HG03342 (cell line): Measurements from ENCODE around the gene FAM181A.

Source experiments
- ATAC-seq: cut with Tn5 transposase; IDR thresholded peaks from one replicate; pipeline ENCODE4 v1.9.1; 2021; ENCODE audit warnings: mild to moderate bottlenecking, moderate library complexity; ENCODE audit not compliant: unreplicated experiment

Gene FAM181A

DNA sequence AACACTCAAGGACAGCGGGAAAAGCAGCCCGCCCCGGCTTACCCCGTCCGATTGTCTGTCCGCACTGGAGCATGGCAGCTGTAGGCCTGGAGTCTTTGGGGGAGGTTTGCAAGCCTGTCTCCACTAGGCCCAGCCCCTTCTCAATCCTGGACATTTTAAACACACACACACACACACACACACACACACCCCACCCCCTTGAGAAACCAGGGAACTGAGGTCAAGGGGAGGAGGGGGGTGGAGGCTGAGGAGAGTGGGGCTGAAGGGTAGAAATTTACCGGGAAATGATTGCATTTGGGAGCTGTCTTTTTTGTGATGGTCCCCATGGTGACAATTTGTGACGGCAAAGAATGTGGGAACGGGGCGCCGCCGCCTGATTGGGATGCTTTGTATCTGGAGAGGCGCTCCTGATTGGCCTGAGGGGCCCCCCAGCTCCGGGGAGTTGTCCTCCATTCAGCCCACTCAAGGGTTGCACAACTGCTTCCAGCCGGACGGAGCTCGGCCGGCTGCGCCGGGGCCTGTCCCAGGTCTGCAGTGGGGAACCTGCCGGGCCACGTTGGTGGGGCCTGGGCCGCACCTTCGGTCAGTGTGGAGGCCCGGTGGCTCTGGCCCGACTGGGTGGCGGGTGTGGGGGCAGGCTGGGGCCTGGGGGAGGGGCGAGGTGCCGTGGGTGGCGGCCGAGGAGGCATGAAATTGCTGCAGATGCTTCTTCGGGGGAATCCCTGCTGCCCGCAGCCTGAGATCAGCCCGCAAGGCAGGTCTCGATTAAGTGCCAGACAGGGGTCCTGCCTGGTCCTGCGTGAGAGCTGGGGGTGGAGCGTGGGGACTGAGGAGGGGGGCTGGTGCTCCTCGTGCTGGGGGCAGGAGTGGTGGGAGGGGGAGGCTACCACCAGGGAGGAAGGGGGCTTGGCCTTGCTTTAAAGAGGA, at the start of gene FAM181A:
FAM181A (plus strand) TSS at position 472 of the 927 bp plus-strand sequence. CDS start 942 bp downstream, outside the sequence.
- ATAC-seq: no peak

DNA sequence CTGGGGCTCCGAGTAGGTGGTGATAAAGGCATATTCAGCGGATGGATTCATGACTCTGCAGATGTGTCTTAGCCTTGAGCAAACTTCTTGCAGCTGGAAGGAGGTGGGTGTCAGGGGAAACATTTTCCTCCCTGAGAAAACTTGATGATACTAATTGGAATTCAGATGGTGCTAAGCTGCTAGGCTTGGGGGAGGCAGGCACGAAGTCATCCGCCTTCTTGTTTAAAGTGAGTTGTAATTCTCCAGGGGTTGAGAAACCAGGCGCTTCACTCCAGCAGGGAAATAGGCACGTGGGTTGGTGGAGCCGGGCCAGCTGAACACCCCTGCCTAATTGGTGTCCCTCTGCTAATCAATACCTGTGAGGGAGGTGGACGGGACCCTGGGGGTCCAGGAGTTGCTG, 48.9 kb upstream of the FAM181A start:
- ATAC-seq: no peak

DNA sequence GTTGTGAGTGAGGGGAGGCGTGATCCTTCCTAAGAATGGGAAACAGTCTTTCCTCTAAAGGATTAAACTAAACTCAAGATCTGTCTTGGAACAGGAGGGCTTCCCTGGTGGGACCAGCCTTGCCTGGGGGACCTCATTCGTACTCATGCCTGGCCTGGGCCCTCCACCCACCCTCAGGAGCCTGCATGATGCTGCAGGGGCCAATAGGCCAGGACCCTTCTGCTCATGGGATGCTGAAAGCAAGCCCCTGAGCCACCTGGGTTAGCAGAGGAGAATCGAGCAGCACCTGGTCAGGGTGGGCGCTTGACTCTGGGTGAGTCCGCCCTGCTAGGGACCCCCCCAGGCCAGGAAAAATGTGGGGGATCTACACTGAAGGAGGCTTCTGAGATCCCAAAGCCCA, 48.3 kb upstream of the FAM181A start:
- ATAC-seq: no peak

DNA sequence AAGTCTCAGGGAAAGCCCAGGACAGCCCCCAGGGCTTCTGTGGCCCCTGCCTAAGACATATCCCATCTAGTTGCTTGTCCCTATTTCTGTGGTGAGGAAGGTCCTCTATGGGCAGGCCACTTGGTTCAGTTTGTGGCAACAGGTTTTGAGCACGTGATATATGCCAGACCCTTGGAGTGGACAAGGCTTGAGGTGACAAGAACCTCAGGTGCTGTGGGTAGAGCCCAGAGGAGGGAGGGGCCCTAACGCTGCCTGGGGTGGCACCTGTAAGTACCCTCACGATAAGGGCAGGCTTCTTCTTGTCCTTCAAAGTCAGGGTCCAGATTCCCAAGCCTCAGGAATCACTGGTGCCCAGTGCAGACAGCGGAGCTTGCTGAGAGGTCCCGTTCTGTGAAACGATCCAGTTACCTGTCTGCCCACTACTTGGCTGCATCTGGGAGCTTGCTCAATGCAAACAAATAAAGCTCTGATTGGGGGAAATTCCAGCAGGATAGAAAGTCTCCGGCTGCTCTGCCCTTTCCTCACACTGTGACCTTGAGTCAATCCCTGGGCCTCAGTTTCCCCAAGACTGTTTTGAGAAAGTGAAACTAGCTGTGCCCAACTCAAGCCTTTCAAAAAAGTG, 47.7 kb upstream of the FAM181A start:
- no peak for ATAC-seq

DNA sequence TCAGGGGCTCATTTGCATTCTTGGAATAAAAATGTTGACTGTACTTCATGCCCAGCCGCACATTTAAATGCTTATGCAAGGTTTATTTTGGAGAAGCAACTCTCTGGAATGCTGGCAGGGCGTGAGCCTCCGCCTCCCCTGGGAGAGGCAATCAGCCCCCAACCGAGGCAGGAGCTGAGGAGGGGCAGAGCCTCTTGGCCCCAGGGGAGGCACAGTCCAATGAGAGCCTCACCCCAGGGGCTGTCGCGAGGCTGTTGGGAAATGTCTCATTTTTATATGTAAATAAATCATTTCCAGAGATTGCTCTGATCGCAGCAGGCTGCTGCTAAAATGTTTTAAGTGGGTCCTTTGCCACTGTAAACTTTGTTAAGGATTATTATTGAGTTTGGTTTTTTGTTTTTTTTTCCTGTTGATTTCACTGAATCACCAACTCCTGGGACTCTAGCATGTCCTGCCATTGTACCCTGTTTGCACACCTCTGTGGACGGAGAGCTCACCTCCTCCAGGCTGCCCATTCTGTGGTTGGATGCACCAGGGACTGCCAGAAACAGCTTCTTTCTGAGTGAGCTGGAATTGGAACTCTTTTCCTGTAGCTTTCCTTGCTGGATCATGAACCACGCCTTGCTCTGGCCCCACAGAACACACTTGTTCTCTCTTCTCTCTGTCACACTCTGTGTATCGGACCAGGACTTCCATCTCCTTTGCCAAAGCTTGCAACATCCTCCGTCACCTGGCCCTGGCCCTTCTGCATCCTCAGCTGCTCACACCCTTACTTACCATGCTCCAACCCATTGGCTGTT, 46.9 kb upstream of the FAM181A start:
- no peak for ATAC-seq

DNA sequence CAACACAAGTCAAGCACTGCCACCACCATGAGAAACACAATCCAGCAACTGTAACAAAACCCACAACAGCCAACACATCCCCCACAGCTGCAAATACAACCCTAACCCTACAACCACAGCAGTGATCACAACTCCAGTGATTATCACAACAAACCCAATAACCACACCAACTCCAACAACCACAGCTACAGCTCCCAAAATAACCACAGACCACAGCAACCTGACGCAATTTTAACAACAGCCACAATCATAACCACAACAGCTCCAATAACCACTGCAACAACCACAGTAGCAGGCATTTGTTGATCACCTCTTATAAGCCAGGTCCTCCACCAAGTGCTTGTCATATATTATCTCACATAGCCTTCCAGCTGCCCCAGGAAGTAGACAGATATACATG, 42.2 kb upstream of the FAM181A start:
- no peak for ATAC-seq

DNA sequence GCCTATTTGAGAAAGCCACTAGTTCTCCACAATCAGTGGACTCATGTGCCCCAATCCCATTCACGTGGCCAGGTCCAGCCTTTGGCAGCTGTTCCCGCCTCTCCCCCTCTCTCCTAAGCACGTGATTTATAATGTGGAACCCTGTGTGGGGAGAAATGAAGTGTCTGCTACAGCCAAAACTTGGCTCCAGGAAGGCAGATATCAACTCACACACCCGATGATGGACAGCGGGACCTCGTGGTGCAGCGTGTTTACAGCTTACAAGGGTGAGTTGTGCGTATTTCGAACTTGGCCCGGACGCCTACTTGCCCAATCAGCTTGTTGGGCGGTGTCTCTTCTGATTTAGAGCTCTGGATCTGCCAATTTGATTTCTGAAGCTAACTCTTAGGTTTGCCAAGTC, 38.1 kb upstream of the FAM181A start:
- no peak for ATAC-seq

DNA sequence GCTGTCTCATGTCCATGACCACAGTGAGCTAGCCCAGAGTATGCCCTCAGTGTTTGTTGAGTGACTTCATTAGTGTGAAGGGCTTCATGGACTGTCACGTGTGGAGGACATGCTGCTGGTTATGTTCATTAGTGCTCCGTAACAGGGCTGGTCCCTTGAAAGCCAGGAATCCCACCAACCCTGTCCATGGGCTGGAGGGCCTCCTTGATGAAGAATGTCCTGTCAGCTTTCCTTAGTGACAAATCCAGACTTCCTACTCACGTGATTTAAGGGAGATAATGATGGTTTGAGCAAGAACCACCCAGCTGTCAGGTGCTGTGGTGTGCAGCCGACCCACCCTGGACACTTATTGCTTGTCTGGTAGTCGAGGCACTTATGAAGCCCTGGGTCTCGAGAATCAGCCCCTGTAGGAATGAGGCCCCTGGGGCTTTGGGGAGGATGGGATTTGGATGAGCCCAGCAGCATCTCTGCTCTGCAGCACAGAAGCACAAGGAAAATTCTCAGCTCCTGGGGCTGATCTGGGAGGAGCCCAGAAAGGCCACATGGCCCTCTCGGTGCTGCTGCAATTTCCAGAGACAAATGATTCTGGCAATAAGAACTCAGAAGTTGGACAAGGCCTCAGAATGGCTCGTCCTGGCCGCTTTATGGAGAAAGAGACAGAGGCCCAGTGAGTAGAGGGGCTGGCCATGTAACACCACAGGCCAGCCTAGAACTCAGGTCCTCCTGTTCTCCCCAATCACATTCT, 37.2 kb upstream of the FAM181A start:
- no peak for ATAC-seq

DNA sequence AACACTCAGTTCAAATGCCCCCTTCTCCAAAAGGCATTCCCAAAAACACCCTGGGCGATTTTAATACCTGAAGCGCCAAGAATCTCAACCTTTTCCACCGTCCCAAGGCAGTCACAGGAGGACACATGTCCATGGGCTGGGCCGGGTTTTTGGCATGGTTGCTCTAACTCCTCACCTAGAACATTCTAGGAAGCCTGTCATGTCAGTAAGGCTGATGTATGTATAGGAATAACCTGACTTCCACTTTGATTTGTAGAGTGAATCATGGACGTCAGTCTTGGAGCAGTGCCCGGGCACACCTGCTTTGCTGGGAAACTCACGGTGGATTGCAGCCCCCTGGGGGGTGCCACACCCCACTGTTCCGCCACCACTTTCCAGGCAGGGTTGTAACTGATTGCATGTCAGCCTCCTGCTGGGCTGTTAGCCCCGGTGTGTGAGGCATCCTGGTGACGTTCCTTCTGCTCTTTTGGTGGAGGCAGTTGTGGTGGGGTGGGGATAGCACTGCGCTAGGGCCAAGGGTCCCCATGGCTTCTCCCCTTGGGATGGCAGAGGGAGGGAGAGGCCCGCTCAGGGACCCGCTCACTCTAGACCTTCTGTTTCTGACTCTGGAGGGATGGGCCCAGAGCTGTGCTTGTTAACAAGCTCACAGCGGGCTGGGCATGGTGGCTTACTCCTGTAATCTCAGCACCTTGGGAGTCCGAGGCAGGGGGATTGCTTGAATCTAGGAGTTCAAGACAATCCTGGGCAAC, 35.2 kb upstream of the FAM181A start:
- ATAC-seq: no peak

DNA sequence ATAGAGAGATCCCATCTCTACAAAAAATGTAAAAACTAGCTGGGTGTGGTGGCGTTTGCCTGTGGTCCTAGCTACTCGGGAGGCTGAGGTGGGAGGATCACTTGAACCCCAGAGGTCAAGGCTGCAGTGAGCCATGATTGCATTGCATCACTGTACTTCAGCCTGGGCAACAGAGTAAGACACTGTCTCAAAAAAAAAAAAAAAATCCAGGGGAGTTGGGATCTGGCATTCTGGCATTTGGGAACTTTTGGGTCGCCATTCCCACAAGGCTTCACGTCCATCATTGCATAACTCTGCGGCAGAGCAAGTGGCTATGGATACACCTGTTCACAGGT, 34.7 kb upstream of the FAM181A start:
- ATAC-seq: no peak

DNA sequence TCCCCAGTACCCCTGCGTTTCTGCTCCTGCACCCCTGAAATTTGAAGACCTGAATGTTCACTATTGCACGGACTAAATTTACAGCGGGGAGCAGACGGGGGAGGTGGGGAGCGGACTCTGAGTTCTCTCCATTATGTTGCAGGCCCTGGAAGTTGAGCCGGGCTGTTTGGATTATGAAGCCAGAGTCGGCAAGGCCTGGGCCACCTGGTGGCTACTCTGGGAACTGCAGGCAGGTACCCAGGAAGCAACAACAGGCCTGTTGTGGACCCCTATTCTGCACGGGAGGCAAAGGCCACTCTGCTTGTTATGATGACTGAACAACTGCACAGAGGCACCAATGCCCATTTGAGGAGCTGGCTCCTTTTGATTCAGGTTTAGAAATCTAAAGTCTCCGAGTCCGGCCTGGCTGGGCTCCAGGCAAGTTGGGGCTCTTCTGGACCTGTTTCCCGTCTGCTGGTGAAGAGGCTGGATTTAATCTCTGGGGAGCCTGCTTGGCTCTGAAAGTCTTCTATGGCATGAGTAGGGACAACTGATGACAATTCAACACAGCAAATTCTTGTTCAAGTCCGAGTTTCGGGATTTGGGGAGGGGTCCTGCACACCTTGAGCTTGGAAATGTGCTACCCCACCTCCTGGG, 34.1 kb upstream of the FAM181A start:
- ATAC-seq: no peak

DNA sequence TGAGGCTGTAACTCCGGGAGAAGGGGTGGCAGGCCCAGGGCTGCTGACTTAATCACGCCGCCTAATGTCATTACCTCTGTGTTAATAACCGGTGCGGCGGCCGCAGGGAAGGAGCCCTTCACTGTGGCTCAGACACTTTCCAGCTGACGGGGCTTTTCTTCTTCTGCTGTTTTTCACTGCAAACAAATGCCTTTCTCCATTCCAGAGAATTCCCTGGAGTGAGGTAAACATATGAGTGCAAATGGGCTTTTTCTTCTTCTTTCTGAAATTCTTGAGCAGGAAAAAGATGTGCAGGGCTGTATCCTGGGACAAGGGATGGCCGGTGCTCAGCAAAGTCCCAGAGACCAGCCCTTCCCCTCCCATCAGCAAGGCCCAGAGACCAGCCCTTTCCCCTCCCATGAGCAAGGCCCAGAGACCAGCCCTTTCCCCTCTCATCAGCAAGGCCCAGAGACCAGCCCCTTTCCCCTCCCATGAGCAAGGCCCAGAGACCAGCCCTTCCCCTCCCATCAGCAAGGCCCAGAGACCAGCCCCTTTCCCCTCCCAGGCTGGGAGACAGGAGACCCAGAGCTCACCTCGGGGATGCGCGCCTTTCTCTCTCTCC, 33.4 kb upstream of the FAM181A start:
- no peak for ATAC-seq

DNA sequence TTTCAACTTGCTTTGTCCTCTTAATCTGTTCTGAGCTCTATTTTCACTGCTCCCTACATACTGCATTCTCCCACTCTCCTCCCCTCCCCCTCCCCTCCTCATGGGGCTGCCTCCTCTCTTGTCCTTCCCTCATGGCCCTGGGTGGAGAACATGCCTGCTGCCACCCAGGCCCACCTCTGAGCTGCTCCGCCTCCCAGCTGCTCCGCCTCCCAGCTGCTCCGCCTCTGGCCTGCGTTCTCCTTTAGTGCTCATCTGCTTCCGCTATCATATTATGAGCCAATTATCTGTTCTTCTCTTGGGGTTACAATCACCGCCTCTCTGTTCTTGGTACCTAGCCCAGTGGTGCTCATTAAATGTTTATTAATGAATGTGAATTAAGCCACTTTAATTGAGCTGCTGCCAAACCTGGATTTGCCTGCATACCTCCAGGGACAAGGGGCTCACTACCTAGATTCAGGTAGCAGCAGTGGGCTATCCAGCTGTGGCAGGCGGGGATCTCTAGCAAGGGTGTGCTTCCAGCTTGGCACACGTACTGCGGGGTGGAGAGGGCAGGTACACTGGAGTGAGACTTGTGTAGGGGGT, 32.0 kb upstream of the FAM181A start:
- ATAC-seq: no peak

DNA sequence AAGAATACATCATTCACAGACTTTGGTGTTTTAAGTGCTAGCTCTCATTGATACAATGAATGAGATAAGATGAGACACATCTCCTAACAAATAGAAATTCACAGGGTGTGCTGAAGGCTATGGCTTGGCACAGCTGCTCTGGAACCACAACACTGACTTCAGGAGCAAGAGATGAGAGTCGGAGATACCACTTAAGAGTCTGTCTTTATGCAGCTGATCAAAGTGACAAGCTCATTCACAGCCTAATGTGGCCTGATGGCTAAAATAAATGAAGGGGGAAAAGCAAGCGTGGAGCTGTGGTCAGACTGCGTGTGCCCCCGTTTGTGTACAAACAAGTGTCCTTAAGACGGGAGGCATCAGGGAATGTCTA, 29.7 kb upstream of the FAM181A start:
- no peak for ATAC-seq

DNA sequence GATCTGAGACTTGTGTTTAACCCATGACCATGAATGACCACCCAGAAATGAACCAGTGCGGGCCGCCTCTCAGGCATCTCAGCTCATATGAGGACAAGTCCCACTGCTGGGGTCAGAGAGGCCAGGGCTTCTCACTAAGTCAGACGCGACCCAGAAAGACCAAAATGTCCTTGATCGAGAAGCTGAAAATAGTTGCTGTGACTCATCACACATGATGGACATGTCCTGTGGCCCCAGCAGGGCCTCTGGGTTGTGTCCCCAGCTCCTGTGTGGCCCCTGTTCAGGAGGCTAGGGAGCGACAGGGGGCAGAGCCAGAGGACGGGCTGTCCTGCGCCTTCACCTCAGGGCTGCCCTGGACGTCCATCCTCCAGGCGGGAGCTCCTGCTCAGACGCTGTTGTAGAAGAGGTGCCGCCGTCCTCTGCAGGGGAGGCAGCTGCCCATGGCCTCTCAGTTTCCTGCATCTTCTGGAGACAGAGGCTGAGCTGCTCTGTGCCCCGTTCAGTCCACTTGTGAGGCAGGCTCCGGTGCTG, 29.0 kb upstream of the FAM181A start:
- ATAC-seq: no peak

DNA sequence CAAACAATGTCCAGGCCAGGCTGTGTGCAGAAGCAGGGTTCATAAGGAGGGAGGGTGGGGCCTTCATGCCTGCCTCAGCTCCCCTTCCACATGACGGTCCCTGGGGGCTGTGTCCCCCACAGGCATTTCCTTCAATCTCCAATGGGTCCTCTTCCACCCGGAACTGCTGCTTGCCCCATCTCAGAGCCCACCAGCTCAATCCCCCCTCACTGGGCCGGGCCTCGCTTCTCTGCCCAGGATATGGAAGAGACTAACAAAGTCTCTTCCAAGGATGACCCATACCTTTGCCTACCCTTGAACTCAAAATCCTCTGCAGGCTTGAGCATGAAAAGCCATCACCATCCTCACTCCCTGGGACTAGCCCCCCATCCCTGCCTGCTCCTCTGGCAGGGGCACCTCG, 28.4 kb upstream of the FAM181A start:
- ATAC-seq: no peak

DNA sequence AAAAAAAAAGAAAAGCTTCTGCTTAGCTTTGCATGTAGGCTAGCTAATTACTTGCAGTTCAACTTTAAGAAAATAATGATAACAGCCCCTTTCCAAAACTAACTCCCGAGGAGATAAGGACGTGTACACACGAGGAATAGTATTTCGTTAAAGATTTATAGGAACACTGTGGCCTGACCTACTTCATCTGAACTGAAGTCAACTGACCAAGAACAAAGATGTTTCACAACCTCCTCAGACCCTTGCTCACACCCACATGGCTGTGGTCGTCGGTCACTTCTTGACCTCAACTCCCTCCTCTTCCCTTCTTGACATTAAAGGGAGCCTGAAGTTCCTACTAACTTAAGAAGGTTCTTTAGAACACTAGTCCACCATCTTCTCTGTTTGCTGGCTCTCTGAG, 25.3 kb upstream of the FAM181A start:
- ATAC-seq: no peak

DNA sequence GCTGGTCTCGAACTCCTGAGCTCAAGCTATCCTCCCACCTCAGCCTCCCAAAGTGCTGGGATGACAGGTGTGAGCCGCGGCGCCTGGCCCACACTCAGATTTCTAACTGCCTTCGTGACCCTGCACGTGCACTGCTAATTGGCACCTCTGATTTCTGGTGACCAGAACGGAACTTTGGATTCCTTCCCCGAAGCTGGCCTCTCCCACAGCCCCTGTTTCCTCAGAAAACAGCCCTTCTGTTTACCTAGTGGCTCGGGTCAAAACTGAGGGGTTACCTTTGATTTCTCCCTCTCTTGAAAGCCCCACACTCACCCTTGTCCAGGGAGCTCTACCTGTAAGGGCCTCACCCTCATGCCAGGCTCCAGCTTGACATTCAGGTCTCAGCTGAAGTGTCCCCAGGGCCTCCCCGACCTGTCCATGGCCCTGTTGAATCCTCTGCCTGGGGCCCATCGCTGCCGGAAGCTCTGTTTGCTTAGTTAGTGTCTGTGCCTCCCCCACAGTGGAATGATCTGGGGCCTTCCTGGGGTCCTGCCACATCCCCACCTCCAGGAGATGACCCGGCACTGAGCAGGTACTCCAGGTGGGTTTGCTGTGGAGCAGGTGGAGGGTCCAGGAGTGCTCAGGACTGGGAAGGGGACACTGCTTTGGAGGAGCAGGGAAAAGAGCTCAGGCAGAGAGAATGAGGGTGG, 24.4 kb upstream of the FAM181A start:
- ATAC-seq: no peak
